ENCODE measurements around the gene ESR1. TPM values are rescaled to one million over a fixed set of nuclear protein-coding genes. Genes with fewer than 3 reads are reported as not detected.

The ESR1 gene
- total and polyA plus RNA-seq, 2 donors (not counting 3 experiments of a cell fraction or from before 2014, with no cell fraction given): 0.01 TPM; not detected in 1

- Histone ChIP-seq H3K27me3 (ENCODE audit: control insufficient read depth in 2 of 2, insufficient read depth in 2 of 2, low read length in 2 of 2) (peaks cover 36 to 69% of the 10 kb centered on the region in 2 experiments), H2AFZ (ENCODE audit: low read depth, low read length) (no peak overlapping the region), H3K4me1 (ENCODE audit: control insufficient read depth, extremely low read depth, insufficient read depth, low read length) (no peaks in the 10 kb centered on the region), H3K4me2 (ENCODE audit: insufficient read depth, low read length) (no peak overlapping the region), H3K9me1 (replicated peaks; ENCODE audit: control insufficient read depth, extremely low read depth, insufficient read depth, low read length) (no peaks in the 10 kb centered on the region), H3K27ac (ENCODE audit: insufficient read depth, low read depth, low read length) (no peak overlapping the region), H3K4me3 (replicated peaks in 1 of 3; ENCODE audit: insufficient read depth in 1 of 3, low read depth in 1 of 3, low read length in 3 of 3) (no peak overlapping the region), H4K20me1 (replicated peaks; ENCODE audit: control insufficient read depth, extremely low read depth, insufficient read depth, low read length) (no peaks in the 10 kb centered on the region), H3K9me3 (replicated peaks; ENCODE audit: control insufficient read depth, insufficient read depth, low read length) (no peaks in the 10 kb centered on the region), H3K36me3 (ENCODE audit: control insufficient read depth in 2 of 2, extremely low read depth in 1 of 2, insufficient read depth in 2 of 2, low read length in 2 of 2) (no peaks in the 10 kb centered on the region), H3K9ac (replicated peaks; ENCODE audit: extremely low read depth, insufficient read depth, low read length) (no peak overlapping the region), H3K79me2 (ENCODE audit: control insufficient read depth, insufficient read depth, low read length) (no peaks in the 10 kb centered on the region)
- ChIA-PET CTCF (no interaction called here), POLR2A (no interaction called here)
- dilution Hi-C loops (cut with MboI; ENCODE audit: extremely low pct_ligation_motif_present, low sequenced_read_pairs): no loop called here
- intact Hi-C loops (cut with micrococcal nuclease): no loop called here
- FAIRE-seq (no peak), DNase-seq (ENCODE audit: low read depth, low spot score) (no peak)
- TF ChIP-seq FOS (IDR thresholded peaks at IDR 0.05; ENCODE audit: borderline replicate concordance, insufficient read depth, low read length): no peak
- TF ChIP-seq EZH2 (IDR thresholded peaks at IDR 0.05; ENCODE audit: borderline replicate concordance, low read depth, low read length, severe bottlenecking): no peak
- BruUV-seq (replicated peaks): no TSS peak
Observed at GRCh38 chr6:151813858-151814257, 6.4 kb downstream of the ESR1 start.

GRCh38 chr6:151814614-151815013 lies 7.1 kb downstream of the ESR1 start:
- Histone ChIP-seq H3K27me3 (ENCODE audit: control insufficient read depth in 2 of 2, insufficient read depth in 2 of 2, low read length in 2 of 2) (peaks cover 30 to 62% of the 10 kb centered on the region in 2 experiments), H3K4me1 (ENCODE audit: control insufficient read depth, extremely low read depth, insufficient read depth, low read length) (no peaks in the 10 kb centered on the region), H3K79me2 (ENCODE audit: control insufficient read depth, insufficient read depth, low read length) (no peaks in the 10 kb centered on the region), H4K20me1 (replicated peaks; ENCODE audit: control insufficient read depth, extremely low read depth, insufficient read depth, low read length) (no peaks in the 10 kb centered on the region), H2AFZ (ENCODE audit: low read depth, low read length) (no peak overlapping the region), H3K27ac (ENCODE audit: insufficient read depth, low read depth, low read length) (no peak overlapping the region), H3K9me1 (replicated peaks; ENCODE audit: control insufficient read depth, extremely low read depth, insufficient read depth, low read length) (no peaks in the 10 kb centered on the region), H3K4me2 (ENCODE audit: insufficient read depth, low read length) (no peak overlapping the region), H3K9ac (replicated peaks; ENCODE audit: extremely low read depth, insufficient read depth, low read length) (no peak overlapping the region), H3K9me3 (replicated peaks; ENCODE audit: control insufficient read depth, insufficient read depth, low read length) (no peaks in the 10 kb centered on the region), H3K4me3 (replicated peaks in 1 of 3; ENCODE audit: insufficient read depth in 1 of 3, low read depth in 1 of 3, low read length in 3 of 3) (no peak overlapping the region), H3K36me3 (ENCODE audit: control insufficient read depth in 2 of 2, extremely low read depth in 1 of 2, insufficient read depth in 2 of 2, low read length in 2 of 2) (no peaks in the 10 kb centered on the region)
- ChIA-PET POLR2A (no interaction called here), CTCF (no interaction called here)
- BruUV-seq (replicated peaks): no TSS peak
- TF ChIP-seq MAX (IDR thresholded peaks at IDR 0.05; ENCODE audit: insufficient read depth, insufficient read length) (no peak), MYC (IDR thresholded peaks at IDR 0.05; ENCODE audit: low read depth, low read length) (no peak), EZH2 (IDR thresholded peaks at IDR 0.05; ENCODE audit: borderline replicate concordance, low read depth, low read length, severe bottlenecking) (no peak), POLR2AphosphoS5 (IDR thresholded peaks at IDR 0.05; ENCODE audit: insufficient read depth, low read depth, low read length) (no peak), GATA2 (IDR thresholded peaks at IDR 0.05; ENCODE audit: insufficient read depth, insufficient read length, low read depth, low read length) (no peak), FOS (IDR thresholded peaks at IDR 0.05; ENCODE audit: borderline replicate concordance, insufficient read depth, low read length) (no peak), JUN (IDR thresholded peaks at IDR 0.05; ENCODE audit: borderline replicate concordance, insufficient read depth, insufficient read length, low read depth) (no peak)
- no peak for FAIRE-seq
- intact Hi-C loops (cut with micrococcal nuclease) (no loop called here), dilution Hi-C loops (cut with MboI; ENCODE audit: extremely low pct_ligation_motif_present, low sequenced_read_pairs) (no loop called here)
- DNase-seq (ENCODE audit: low read depth, low spot score): no peak
